Measurements from ENCODE around the gene IGF2R.
"Not testable (repeated sequence)": the region's sequence is repeated elsewhere in the genome, so short reads cannot be mapped to it uniquely, and the experiment has no call there.

The IGF2R gene

DNA sequence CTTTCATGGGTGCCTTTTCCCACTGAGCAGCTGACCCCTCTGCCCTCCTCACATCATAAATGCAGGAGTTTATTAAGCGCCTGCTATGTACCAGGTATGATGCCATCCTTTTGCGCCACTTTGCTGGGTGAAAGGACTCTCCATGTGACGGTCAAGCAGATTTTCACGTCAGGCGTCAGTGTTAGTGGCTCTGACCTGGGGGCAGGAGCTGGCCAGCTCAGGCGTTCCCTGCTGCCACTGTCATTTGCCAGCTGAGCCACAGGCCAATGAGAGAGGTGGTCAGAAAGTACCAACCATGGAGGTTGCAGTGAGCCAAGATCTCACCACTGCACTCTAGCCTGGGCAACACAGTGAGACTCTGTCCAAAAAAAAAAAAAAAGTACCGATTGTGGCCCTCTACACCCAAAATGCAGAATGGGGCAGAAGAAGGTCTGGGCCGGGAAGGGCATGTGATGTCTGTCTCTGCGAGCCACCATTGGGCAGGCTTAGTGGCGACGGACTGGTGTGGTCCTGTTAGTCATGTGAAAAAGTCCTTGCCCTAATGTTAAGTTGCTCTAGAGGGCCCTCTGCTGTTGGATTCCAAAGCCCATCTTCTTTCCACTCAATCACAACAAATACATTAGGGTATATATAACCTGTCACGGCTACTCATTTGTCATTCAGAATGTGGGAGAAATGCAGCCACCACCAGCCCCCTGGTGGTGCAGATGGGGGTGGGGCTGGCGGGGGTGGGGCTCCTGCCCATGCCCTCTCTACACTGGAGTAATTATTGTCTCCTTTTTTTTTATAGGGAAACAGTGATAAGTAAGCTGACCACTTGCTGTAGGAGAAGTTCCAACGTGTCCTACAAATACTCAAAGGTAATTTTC, 134.3 kb downstream of the IGF2R start:
- DNase-seq: no peak

DNA sequence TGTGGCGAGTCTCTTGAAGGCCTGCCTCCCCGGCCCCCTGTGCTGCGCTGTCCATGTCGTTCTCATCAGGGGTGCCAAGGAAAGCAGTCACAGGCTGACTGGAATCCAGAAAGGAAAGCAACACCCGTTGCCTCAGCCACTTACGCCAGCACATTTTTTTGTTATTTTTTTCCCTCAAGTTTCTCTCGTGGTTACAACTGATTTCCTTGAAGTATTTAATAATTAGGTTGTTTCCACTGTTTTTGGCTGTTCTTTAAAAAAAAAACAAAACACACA, 134.9 kb downstream of the IGF2R start:
- no peak for DNase-seq

GRCh38 chr6:160104821-160105517, 136.1 kb downstream of the IGF2R start:
- no peak for DNase-seq

DNA sequence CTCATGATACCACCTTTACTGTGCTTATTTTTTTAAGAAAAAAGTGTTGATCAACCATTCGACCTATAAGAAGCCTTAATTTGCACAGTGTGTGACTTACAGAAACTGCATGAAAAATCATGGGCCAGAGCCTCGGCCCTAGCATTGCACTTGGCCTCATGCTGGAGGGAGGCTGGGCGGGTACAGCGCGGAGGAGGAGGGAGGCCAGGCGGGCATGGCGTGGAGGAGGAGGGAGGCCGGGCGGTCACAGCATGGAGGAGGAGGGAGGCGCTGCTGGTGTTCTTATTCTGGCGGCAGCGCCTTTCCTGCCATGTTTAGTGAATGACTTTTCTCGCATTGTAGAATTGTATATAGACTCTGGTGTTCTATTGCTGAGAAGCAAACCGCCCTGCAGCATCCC, 137.1 kb downstream of the IGF2R start:
- no peak for DNase-seq

DNA sequence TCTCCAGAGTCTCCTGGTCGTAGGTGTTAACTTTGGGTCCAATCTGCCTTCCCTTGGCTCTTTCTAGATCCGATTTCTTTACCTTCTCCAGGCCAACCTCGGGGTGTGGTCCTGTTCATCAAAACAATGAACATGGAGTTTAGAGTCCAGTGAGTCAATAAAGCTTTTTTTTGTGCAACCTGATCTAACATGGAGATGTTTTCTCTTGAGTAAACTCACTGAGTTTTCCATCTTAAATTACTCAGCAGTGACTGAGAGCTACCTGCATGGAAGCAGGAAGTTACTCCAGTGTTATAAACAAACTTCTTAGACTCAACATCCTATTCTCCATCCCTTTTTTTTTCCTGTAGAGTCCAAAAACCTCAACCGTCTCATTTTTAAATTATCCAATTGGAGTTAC, 137.8 kb downstream of the IGF2R start:
- DNase-seq: no peak

DNA sequence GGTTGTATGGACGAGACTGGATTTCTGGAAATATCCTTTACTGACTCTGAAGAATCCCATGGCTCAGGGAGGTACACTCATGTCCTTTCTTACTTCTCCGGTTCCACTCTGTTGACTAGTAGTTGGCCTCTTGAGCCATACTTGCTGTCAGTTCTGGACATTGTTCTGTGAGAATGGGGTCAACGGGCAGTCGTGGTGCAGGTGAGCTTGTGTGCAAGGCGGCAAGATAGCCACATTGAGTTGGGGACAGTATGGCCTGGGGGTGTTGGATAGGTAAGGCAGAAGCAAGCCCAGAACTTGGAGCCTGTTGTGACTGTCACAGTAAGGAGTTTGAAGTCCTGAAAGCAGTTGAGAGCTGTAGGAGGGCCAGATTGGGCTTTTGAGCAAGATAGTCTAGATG, 139.2 kb downstream of the IGF2R start:
- no peak for DNase-seq

DNA sequence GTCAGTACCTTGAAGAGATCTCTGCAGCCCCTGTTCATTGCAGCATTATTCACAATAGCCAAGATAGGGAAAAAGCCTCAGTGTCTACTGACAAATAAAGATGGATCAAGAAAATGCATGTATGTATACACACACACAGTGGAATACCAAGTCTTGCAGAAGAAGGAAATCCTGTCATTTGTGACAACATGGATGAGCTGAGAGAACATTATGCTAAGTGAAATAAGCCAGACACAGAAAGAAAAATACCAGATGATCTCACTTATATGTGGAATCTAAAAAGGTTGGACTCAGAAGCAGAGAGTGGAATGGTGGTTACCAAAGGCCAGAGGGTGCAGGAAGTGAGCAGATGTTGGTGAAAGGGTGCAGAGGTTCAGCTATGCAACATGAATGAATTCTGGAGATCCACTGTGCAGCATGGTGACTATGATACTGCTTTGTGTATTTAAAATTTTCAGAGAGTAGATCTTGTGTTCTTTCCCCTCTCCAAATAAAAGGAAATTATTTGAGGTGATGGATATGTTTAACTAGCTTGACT, 141.8 kb downstream of the IGF2R start:
- DNase-seq: no peak

- no peak for DNase-seq
These were observed 142.9 kb downstream of the IGF2R start for GRCh38 chr6:160111806-160112205.

GRCh38 chr6:160112628-160113299, 143.9 kb downstream of the IGF2R start:
- no peak for DNase-seq

DNA sequence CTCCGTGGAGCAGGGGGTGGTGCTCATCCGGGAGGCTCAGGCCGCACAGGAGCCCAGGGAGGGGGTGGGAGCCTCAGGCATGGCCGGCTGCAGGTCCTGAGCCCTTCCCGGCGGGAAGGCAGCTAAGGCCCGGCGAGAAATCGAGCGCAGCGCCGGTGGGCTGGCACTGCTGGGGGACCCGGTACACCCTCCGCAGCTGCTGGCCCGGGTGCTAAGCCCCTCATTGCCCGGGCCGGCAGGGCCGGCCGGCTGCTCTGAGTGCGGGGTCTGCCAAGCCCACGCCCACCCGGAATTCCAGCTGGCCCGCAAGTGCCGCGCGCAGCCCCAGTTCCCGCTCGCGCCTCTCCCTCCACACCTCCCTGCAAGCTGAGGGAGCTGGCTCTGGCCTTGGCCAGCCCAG, 145.7 kb downstream of the IGF2R start:
- DNase-seq: not testable (repeated sequence)

- DNase-seq: no peak
These were observed 146.5 kb downstream of the IGF2R start for GRCh38 chr6:160115421-160115820.

DNA sequence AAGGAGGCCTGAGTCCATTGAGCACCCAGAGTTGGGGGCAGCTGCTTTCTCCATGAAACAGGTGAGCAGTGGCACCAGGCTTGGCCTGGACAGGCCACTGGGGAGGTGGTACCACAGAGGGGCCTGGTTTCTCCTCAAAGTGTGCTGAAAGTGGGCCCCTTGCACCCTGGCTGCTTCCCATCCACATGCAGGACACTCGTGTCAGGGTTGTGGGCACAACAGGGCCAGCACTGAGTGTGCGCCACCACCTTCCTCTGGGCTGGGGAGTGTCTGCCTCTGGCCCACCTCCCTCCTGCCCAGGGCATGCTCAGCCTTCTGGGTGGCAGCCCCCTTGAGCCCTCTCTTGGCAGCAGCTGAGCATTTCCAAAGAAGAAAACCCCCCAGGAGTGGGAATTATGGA, 147.5 kb downstream of the IGF2R start:
- DNase-seq: no peak

DNA sequence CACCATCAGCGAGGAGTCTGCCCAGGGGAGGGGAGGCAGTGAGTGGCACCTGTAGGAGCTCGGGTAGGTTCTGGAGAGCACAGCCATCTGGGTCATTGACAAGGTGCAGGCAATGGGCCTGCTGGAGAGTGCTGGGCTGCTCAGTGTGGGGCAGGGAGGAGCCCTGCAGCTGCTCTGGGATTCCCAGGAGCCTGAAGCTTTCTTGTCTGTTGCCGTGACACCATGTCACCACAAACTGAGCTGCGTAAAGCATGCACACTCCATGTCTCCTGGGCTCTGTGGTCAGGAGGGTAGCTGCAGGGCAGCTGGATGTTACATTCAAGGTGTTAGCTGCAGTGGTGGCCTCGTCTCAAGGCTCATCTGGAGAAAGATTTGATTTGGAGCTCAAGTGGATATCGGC, 148.3 kb downstream of the IGF2R start:
- DNase-seq: no peak

GRCh38 chr6:160118620-160119229, 149.8 kb downstream of the IGF2R start:
- DNase-seq: no peak

- DNase-seq: no peak
These were observed 151.2 kb downstream of the IGF2R start for GRCh38 chr6:160120087-160120486.

GRCh38 chr6:160121558-160121957, 152.7 kb downstream of the IGF2R start, which contains the start of gene SLC22A1:
Gene SLC22A1 (plus strand): TSS chr6:160121815. CDS start chr6:160121936, 121 bp downstream.
- DNase-seq: no peak

- DNase-seq: no peak
These were observed 153.1 kb downstream of the IGF2R start for GRCh38 chr6:160121981-160122380.

DNA sequence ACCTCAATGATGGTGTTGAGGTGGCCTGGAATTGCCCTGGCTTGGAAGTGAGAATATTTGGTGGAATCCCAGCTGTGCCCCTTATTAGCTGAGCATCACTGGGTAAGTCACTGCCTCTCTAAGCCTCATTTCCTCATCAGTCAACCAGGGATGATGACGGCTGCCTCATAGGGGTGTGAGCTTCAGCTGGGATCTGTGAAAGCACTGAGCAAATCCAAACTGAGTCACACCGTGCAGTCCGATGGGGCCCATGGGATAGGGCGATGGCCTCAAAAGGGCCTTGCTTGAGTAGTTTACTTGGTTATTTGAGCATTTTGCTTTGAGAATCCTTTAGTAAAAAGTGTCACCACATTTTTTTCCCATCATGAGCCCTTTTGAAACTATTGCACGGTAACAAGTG, 153.9 kb downstream of the IGF2R start:
- DNase-seq: no peak

DNA sequence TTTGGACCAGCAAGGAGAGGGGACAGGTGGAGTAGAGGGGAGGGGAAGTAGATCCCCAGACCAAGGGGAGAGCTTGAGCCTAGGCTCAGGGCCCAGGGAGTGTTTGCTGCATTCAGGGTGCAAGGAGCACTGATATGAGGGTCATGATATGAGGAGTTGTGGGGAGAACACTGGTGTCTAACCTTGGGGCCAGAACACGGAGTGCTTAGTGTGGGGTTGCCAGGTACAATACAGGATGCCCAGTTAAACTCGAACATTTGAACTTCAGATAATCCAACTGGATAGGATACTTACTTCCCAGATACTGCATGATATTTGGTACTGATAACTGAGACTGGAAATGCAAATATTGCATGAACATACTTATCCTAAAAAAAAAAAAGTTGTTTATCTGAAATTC, 155.1 kb downstream of the IGF2R start:
- DNase-seq: no peak

GRCh38 chr6:160124605-160125004, 155.7 kb downstream of the IGF2R start:
- DNase-seq: no peak

DNA sequence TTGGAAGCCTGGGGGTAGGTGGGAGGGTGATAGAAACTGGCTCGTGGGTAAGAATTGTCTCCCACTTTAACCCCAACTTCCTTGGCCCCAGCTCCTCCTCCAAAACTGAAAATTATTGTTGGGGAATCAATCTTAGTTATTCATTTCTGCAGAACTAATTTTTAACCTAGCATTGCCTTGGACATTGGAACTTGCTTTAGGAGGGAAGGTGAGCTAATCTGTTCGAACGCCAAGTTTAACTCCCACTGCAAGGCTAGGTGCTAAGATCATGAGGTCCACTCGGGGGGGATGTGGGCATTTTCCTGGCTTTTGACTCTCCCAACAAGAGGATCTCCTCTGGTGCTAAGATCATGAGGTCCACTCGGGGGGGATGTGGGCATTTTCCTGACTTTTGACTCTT, 156.2 kb downstream of the IGF2R start:
- not testable (repeated sequence) for DNase-seq

- no peak for DNase-seq
These were observed 158.6 kb downstream of the IGF2R start for GRCh38 chr6:160127270-160128124.
